HepG2 (cell line): ENCODE results near the gene CEP19. TPM values are rescaled to one million over a fixed set of nuclear protein-coding genes. Genes with fewer than 3 reads are reported as not detected.

Experiments
- ARNT2 ChIP-seq: sonication (generic); formaldehyde crosslinking; IDR thresholded peaks from 2 replicates; pipeline ENCODE4 v1.8.0; 2022; ENCODE audit warnings: mild to moderate bottlenecking, low read depth, missing genetic modification reagents, moderate library complexity
- DMTF1 ChIP-seq: sonication (generic); formaldehyde crosslinking; IDR thresholded peaks from 2 replicates; pipeline ENCODE4 v1.4.0; 2020; ENCODE audit warnings: mild to moderate bottlenecking, missing genetic modification reagents
- DR1 ChIP-seq: sonication (generic); formaldehyde crosslinking; IDR thresholded peaks from 2 replicates; pipeline ENCODE4 v1.8.0; 2021; ENCODE audit warnings: mild to moderate bottlenecking, missing genetic modification reagents, inconsistent platforms
- HNRNPLL ChIP-seq: fragments of 200-400 bp; formaldehyde crosslinking; IDR thresholded peaks from 2 replicates; pipeline ENCODE4 v1.6.1; 2017; ENCODE audit warnings: mild to moderate bottlenecking, low read depth, low read length; ENCODE audit not compliant: poor library complexity, severe bottlenecking
- HOXA5 ChIP-seq: sonication (generic); formaldehyde crosslinking; IDR thresholded peaks from 2 replicates; pipeline ENCODE4 v1.4.0; 2020; ENCODE audit warnings: missing genetic modification reagents
- SKIL ChIP-seq: sonication (generic); formaldehyde crosslinking; IDR thresholded peaks from 2 replicates; pipeline ENCODE4 v1.8.0; 2022; ENCODE audit warnings: missing genetic modification reagents, mild to moderate bottlenecking, moderate library complexity, borderline replicate concordance
- SRSF9 ChIP-seq: fragments of 200-400 bp; formaldehyde crosslinking; IDR thresholded peaks from 2 replicates; pipeline ENCODE4 v1.6.1; 2018; ENCODE audit warnings: borderline replicate concordance, mild to moderate bottlenecking, low read depth, low read length; ENCODE audit not compliant: insufficient read depth, poor library complexity, severe bottlenecking
- U2AF1 ChIP-seq: fragments of 200-400 bp; formaldehyde crosslinking; optimal IDR thresholded peaks from 2 replicates; pipeline ENCODE3; 2017; ENCODE audit warnings: mild to moderate bottlenecking, low read depth, low read length
- ZBTB43 ChIP-seq: sonication (generic); formaldehyde crosslinking; conservative IDR thresholded peaks from 2 replicates; pipeline ENCODE4 v1.4.0; 2020; ENCODE audit warnings: missing genetic modification reagents
- ZBTB44 ChIP-seq: sonication (generic); formaldehyde crosslinking; IDR thresholded peaks from 2 replicates; pipeline ENCODE4 v1.4.0; 2020; ENCODE audit warnings: missing genetic modification reagents
- ZGPAT ChIP-seq: IDR thresholded peaks from 2 replicates; pipeline ENCODE4 v1.6.1; 2016; ENCODE audit warnings: mild to moderate bottlenecking
- ZNF20 ChIP-seq: sonication (generic); formaldehyde crosslinking; IDR thresholded peaks from 2 replicates; pipeline ENCODE4 v1.4.0; 2020; ENCODE audit warnings: mild to moderate bottlenecking, moderate library complexity, missing genetic modification reagents
- ZNF230 ChIP-seq: sonication (generic); formaldehyde crosslinking; IDR thresholded peaks from 2 replicates; pipeline ENCODE4 v1.4.0; 2020; ENCODE audit warnings: mild to moderate bottlenecking, missing genetic modification reagents
- ZNF251 ChIP-seq: sonication (generic); formaldehyde crosslinking; IDR thresholded peaks from 2 replicates; pipeline ENCODE4 v1.9.0; 2021; ENCODE audit warnings: mild to moderate bottlenecking, missing genetic modification reagents
- ZNF335 ChIP-seq: sonication (generic); formaldehyde crosslinking; IDR thresholded peaks from 2 replicates; pipeline ENCODE4 v1.4.0; 2020; ENCODE audit warnings: missing genetic modification reagents
- ZNF354B ChIP-seq: sonication (generic); formaldehyde crosslinking; IDR thresholded peaks from 2 replicates; pipeline ENCODE4 v1.8.0; 2022; ENCODE audit warnings: mild to moderate bottlenecking, missing genetic modification reagents
- ZNF510 ChIP-seq: sonication (generic); formaldehyde crosslinking; IDR thresholded peaks from 2 replicates; pipeline ENCODE4 v1.4.0; 2020; ENCODE audit warnings: low read depth, mild to moderate bottlenecking, missing genetic modification reagents
- ZNF567 ChIP-seq: sonication (generic); formaldehyde crosslinking; IDR thresholded peaks from 2 replicates; pipeline ENCODE4 v1.8.1; 2023; ENCODE audit warnings: mild to moderate bottlenecking, missing genetic modification reagents, borderline replicate concordance
- ZNF615 ChIP-seq: sonication (generic); formaldehyde crosslinking; IDR thresholded peaks from 2 replicates; pipeline ENCODE4 v1.5.0; 2020; ENCODE audit warnings: mild to moderate bottlenecking, missing genetic modification reagents, borderline replicate concordance
- ZNF891 ChIP-seq: sonication (generic); formaldehyde crosslinking; IDR thresholded peaks from 2 replicates; pipeline ENCODE4 v1.5.0; 2020; ENCODE audit warnings: mild to moderate bottlenecking, missing genetic modification reagents
- polyA plus RNA-seq, 8 experiments: library from polyadenylated mRNA; depleted of rRNA in 3 of 8; stranded (reverse) in 7 of 8; unstranded in 1 of 8; fragments of >200 nt; fragmentation: Illumina TruSeq in 4 of 8; extraction: Trizol in 4 of 8; gene quantifications; 2 replicates each; pipeline versions ENCODE4 v1.2.1 to v1.2.3, GENCODE V29; 2011 to 2016; ENCODE audit warnings: low read depth in 4 of 8, missing spikeins in 1 of 8, mixed read lengths in 1 of 8; ENCODE audit not compliant: insufficient read depth in 1 of 8
- total RNA-seq, 5 experiments: library from RNA; depleted of rRNA; stranded (reverse); fragments of >200 nt; fragmentation: Illumina TruSeq; extraction: Trizol; gene quantifications; 2 replicates each; pipeline ENCODE4 v1.2.3, GENCODE V29; 2016; ENCODE audit warnings: low read depth in 1 of 5

Gene CEP19
- total and polyA plus RNA-seq, 2 of the 13 experiments (the other 11 are each of a cell fraction or from before 2014, with no cell fraction given): 0.48 to 1.2 TPM

- TF ChIP-seq HOXA5 (CRISPR knock-in tag): no peak
- TF ChIP-seq ZNF251: no peak
- TF ChIP-seq ZNF615 (CRISPR knock-in tag): no peak
- no peak for TF ChIP-seq SRSF9
- TF ChIP-seq HNRNPLL: peak; percentile 19
- no peak for TF ChIP-seq ZNF567 (CRISPR knock-in tag)
- no peak for TF ChIP-seq ZNF891 (CRISPR knock-in tag)
- no peak; the same call in 1 of the 2 replicates for TF ChIP-seq ZBTB43 (CRISPR knock-in tag)
- TF ChIP-seq ZNF230 (CRISPR knock-in tag): no peak
- no peak for TF ChIP-seq SKIL (CRISPR knock-in tag)
- TF ChIP-seq ZNF20 (CRISPR knock-in tag): no peak
- no peak for TF ChIP-seq ZNF335 (CRISPR knock-in tag)
- TF ChIP-seq ARNT2: no peak
- peak; percentile 56; the same call in 1 of the 2 replicates for TF ChIP-seq ZGPAT (CRISPR knock-in tag)
- no peak for TF ChIP-seq ZNF354B (CRISPR knock-in tag)
- TF ChIP-seq ZNF510 (CRISPR knock-in tag): no peak
- no peak for TF ChIP-seq ZBTB44 (CRISPR knock-in tag)
- no peak for TF ChIP-seq U2AF1
- no peak for TF ChIP-seq DR1 (CRISPR knock-in tag)
- TF ChIP-seq DMTF1 (CRISPR knock-in tag): no peak
Observed at GRCh38 chr3:196754091-196754981, 42.3 kb upstream of the CEP19 start (continued).
